Effector memory CD4-positive, alpha-beta T cell (primary cell): ENCODE results near the gene HIGD2A.

ENCODE experiments used
- DNase-seq, 3 donors: peaks; one replicate each; pipeline ENCODE4 v3.0.0-alpha.2; 2020
- H3K27ac ChIP-seq: 2 replicates; pipeline ENCODE4 v1.7.0; 2013; ENCODE audit warnings: mild to moderate bottlenecking, low read length, moderate library complexity; ENCODE audit not compliant: insufficient read depth, poor library complexity, severe bottlenecking
- H3K27me3 ChIP-seq: replicated peaks from 2 replicates; pipeline ENCODE4 v1.7.0; 2013; ENCODE audit warnings: mild to moderate bottlenecking, low read length; ENCODE audit not compliant: insufficient read depth, control insufficient read depth, poor library complexity, severe bottlenecking
- H3K36me3 ChIP-seq: 2 replicates; pipeline ENCODE4 v1.7.0; 2013; ENCODE audit warnings: mild to moderate bottlenecking, low read length, moderate library complexity; ENCODE audit not compliant: control insufficient read depth, insufficient read depth
- H3K4me1 ChIP-seq: 2 replicates; pipeline ENCODE4 v1.7.0; 2013; ENCODE audit warnings: low read length, mild to moderate bottlenecking; ENCODE audit not compliant: control insufficient read depth, insufficient read depth, poor library complexity, severe bottlenecking
- H3K4me3 ChIP-seq: 2 replicates; pipeline ENCODE4 v1.7.0; 2013; ENCODE audit warnings: low read length, low read depth, mild to moderate bottlenecking; ENCODE audit not compliant: insufficient read depth, poor library complexity, severe bottlenecking
- H3K9me3 ChIP-seq: 2 replicates; pipeline ENCODE4 v1.7.0; 2013; ENCODE audit warnings: mild to moderate bottlenecking, low read length, moderate library complexity; ENCODE audit not compliant: control insufficient read depth
- total RNA-seq, 3 donors: gene quantifications; one replicate each; lab custom pipeline; 2026; lab: John Stamatoyannopoulos, UW

HIGD2A gene
- 36.9 to 55.2 (median 39.8) reads per million in 3 donors for total RNA-seq

GRCh38 chr5:176388444-176389134 lies at the start of gene HIGD2A, which contains the start of gene NOP16:
Gene HIGD2A, plus strand, starts transcription at chr5:176388751. Its CDS starts 69 bp downstream, at chr5:176388820.
Gene NOP16, minus strand, starts transcription at chr5:176388598. Its CDS starts 59 bp downstream, at chr5:176388539.
- Histone ChIP-seq H3K4me3 (peak within 1 kb of the TSS; percentile 93), H3K4me1 (peaks cover 10% of the 10 kb centered on the region), H3K36me3 (peaks cover 30% of the 10 kb centered on the region), H3K27ac (peak within 1 kb of the TSS; percentile 97), H3K27me3 (no peaks in the 10 kb centered on the region), H3K9me3 (no peaks in the 10 kb centered on the region)
- peak; percentile 95 to 98 (median 97) for DNase-seq

GRCh38 chr5:176339304-176339703 lies 49.2 kb upstream of the HIGD2A start:
- Histone ChIP-seq H3K27me3 (no peaks in the 10 kb centered on the region), H3K4me1 (no peaks in the 10 kb centered on the region), H3K9me3 (peaks cover 2% of the 10 kb centered on the region), H3K36me3 (peaks cover 15% of the 10 kb centered on the region), H3K27ac (no peak overlapping the region), H3K4me3 (no peak overlapping the region)
- DNase-seq, result no peak

- no peaks in the 10 kb centered on the region for H3K27me3 ChIP-seq
- H3K4me1 ChIP-seq, result no peaks in the 10 kb centered on the region
- H3K9me3 ChIP-seq, result no peaks in the 10 kb centered on the region
- no peak overlapping the region for H3K4me3 ChIP-seq
- H3K27ac ChIP-seq, result no peak overlapping the region
- no peak for DNase-seq
- peaks cover 31% of the 10 kb centered on the region for H3K36me3 ChIP-seq
These were observed 47.0 kb upstream of the HIGD2A start for GRCh38 chr5:176341325-176342157.

GRCh38 chr5:176342158-176342483 lies 46.4 kb upstream of the HIGD2A start:
- no peak for DNase-seq
- Histone ChIP-seq H3K27ac (no peak overlapping the region), H3K4me1 (no peaks in the 10 kb centered on the region), H3K4me3 (no peak overlapping the region), H3K9me3 (no peaks in the 10 kb centered on the region), H3K27me3 (no peaks in the 10 kb centered on the region), H3K36me3 (peaks cover 29% of the 10 kb centered on the region)

GRCh38 chr5:176342766-176343458 lies 45.6 kb upstream of the HIGD2A start:
- peaks cover 31% of the 10 kb centered on the region for H3K36me3 ChIP-seq
- no peaks in the 10 kb centered on the region for H3K9me3 ChIP-seq
- no peak overlapping the region for H3K4me3 ChIP-seq
- DNase-seq, result no peak
- no peaks in the 10 kb centered on the region for H3K4me1 ChIP-seq
- no peaks in the 10 kb centered on the region for H3K27me3 ChIP-seq
- no peak overlapping the region for H3K27ac ChIP-seq

GRCh38 chr5:176350416-176350815 lies 38.1 kb upstream of the HIGD2A start:
- DNase-seq, result no peak
- Histone ChIP-seq H3K27ac (no peak overlapping the region), H3K4me3 (no peak overlapping the region), H3K36me3 (peaks cover 84% of the 10 kb centered on the region), H3K27me3 (no peaks in the 10 kb centered on the region), H3K9me3 (no peaks in the 10 kb centered on the region), H3K4me1 (no peaks in the 10 kb centered on the region)

- H3K27me3 ChIP-seq, result no peaks in the 10 kb centered on the region
- H3K4me3 ChIP-seq, result no peak overlapping the region
- H3K27ac ChIP-seq, result no peak overlapping the region
- H3K36me3 ChIP-seq, result peaks cover 79% of the 10 kb centered on the region
- no peaks in the 10 kb centered on the region for H3K4me1 ChIP-seq
- no peak for DNase-seq
- no peaks in the 10 kb centered on the region for H3K9me3 ChIP-seq
These were observed 36.3 kb upstream of the HIGD2A start for GRCh38 chr5:176352116-176352878.

GRCh38 chr5:176353533-176353932 lies 35.0 kb upstream of the HIGD2A start:
- H3K27ac ChIP-seq, result no peak overlapping the region
- no peaks in the 10 kb centered on the region for H3K9me3 ChIP-seq
- no peak overlapping the region for H3K4me3 ChIP-seq
- no peaks in the 10 kb centered on the region for H3K27me3 ChIP-seq
- peaks cover 77% of the 10 kb centered on the region for H3K36me3 ChIP-seq
- H3K4me1 ChIP-seq, result no peaks in the 10 kb centered on the region
- no peak for DNase-seq

GRCh38 chr5:176355400-176356178 lies 33.0 kb upstream of the HIGD2A start:
- H3K4me3 ChIP-seq, result no peak overlapping the region
- no peak overlapping the region for H3K27ac ChIP-seq
- no peaks in the 10 kb centered on the region for H3K4me1 ChIP-seq
- peaks cover 56% of the 10 kb centered on the region for H3K36me3 ChIP-seq
- H3K9me3 ChIP-seq, result no peaks in the 10 kb centered on the region
- no peaks in the 10 kb centered on the region for H3K27me3 ChIP-seq
- DNase-seq, result no peak
